K562 (cell line): Measurements from ENCODE around the gene FASTK. TPM values are rescaled to one million over a fixed set of nuclear protein-coding genes. Genes with fewer than 3 reads are reported as not detected.
A peak's percentile ranks its signal among the peaks of the same experiment; 100 is the strongest.

Experiments used
- ARID4B ChIP-seq: sonication (generic); formaldehyde crosslinking; IDR thresholded peaks from 2 replicates; pipeline ENCODE4 v1.8.0; 2022; ENCODE audit warnings: mild to moderate bottlenecking, missing genetic modification reagents
- BMI1 ChIP-seq: fragments of 150-350 bp; IDR thresholded peaks from 2 replicates; pipeline ENCODE4 v1.6.1; 2014; ENCODE audit warnings: low read length
- C11orf30 ChIP-seq: fragments of 450-650 bp; IDR thresholded peaks from 2 replicates; pipeline ENCODE4 v1.6.1; 2016; ENCODE audit warnings: low read depth, mild to moderate bottlenecking
- CAMTA2 ChIP-seq: fragments of 250-450 bp; sonication (Bioruptor Pico); conservative IDR thresholded peaks from 2 replicates; pipeline ENCODE4 v1.5.1; 2022
- HMG20A ChIP-seq: fragments of 450-650 bp; formaldehyde crosslinking; conservative IDR thresholded peaks from 2 replicates; pipeline ENCODE4 v1.4.0; 2020; ENCODE audit warnings: mild to moderate bottlenecking, mixed read lengths
- MECOM ChIP-seq: fragments of 250-450 bp; sonication (Bioruptor Pico); IDR thresholded peaks from 2 replicates; pipeline ENCODE4 v1.8.0; 2022; ENCODE audit warnings: inconsistent platforms
- NFE2L1 ChIP-seq: fragments of 450-650 bp; IDR thresholded peaks from 2 replicates; pipeline ENCODE4 v1.6.1; 2016; ENCODE audit warnings: missing genetic modification characterization, low read depth, mild to moderate bottlenecking, missing compliant biosample characterization, moderate library complexity, borderline replicate concordance
- PHF21A ChIP-seq: fragments of 450-650 bp; IDR thresholded peaks from 2 replicates; pipeline ENCODE4 v1.6.1; 2017; ENCODE audit warnings: low read depth, borderline replicate concordance
- RAD21 ChIP-seq, 2 experiments: fragments of 250-450 bp in 1 of 2; fragments of 450-650 bp in 1 of 2; sonication (Bioruptor Pico) in 1 of 2; formaldehyde crosslinking in 1 of 2; IDR thresholded peaks in 1 of 2; conservative IDR thresholded peaks in 1 of 2; 2 replicates each; pipeline versions ENCODE4 v1.4.0 to v1.8.0; 2020 to 2022; ENCODE audit warnings: mild to moderate bottlenecking in 2 of 2, moderate library complexity in 1 of 2
- RB1 ChIP-seq: fragments of 450-650 bp; IDR thresholded peaks from 2 replicates; pipeline ENCODE4 v1.6.1; 2017; ENCODE audit warnings: low read depth, mild to moderate bottlenecking
- RNF2 ChIP-seq: sonication (generic); IDR thresholded peaks from 2 replicates; pipeline ENCODE4 v1.6.1; 2016
- RUNX1 ChIP-seq: sonication (generic); IDR thresholded peaks from 2 replicates; pipeline ENCODE4 v1.6.1; 2016; ENCODE audit warnings: antibody characterized with exemption, low read depth
- SIN3A ChIP-seq, 2 experiments: fragments of 150-350 bp in 1 of 2; IDR thresholded peaks; 2 replicates each; pipeline ENCODE4 v1.6.1; 2011 to 2016; ENCODE audit warnings: borderline replicate concordance in 2 of 2, low read depth in 2 of 2, low read length in 2 of 2, mild to moderate bottlenecking in 2 of 2, moderate library complexity in 2 of 2; ENCODE audit not compliant: control insufficient read depth in 1 of 2
- SMAD1 ChIP-seq: fragments of 150-350 bp; IDR thresholded peaks from 2 replicates; pipeline ENCODE4 v1.6.1; 2014; ENCODE audit warnings: low read length, low read depth; ENCODE audit not compliant: partially characterized antibody
- THAP7 ChIP-seq: fragments of 250-450 bp; sonication (Bioruptor Pico); IDR thresholded peaks from 2 replicates; pipeline ENCODE4 v1.5.0; 2021
- THRA ChIP-seq: fragments of 450-650 bp; IDR thresholded peaks from 2 replicates; pipeline ENCODE4 v1.6.1; 2017; ENCODE audit warnings: mild to moderate bottlenecking, moderate library complexity
- ZC3H11A ChIP-seq: IDR thresholded peaks from 2 replicates; pipeline ENCODE4 v1.6.1; 2012; ENCODE audit warnings: low read depth, low read length, improper control_type of control experiment
- ZNF253 ChIP-seq: fragments of 250-450 bp; sonication (Bioruptor Pico); conservative IDR thresholded peaks from 2 replicates; pipeline ENCODE4 v1.6.1; 2021; ENCODE audit warnings: mild to moderate bottlenecking
- ZNF561 ChIP-seq: fragments of 450-650 bp; formaldehyde crosslinking; conservative IDR thresholded peaks from 2 replicates; pipeline ENCODE4 v1.4.0; 2020; ENCODE audit warnings: mild to moderate bottlenecking, moderate library complexity
- ZNF76 ChIP-seq: fragments of 250-450 bp; sonication (Bioruptor Pico); IDR thresholded peaks from 2 replicates; pipeline ENCODE4 v1.4.0; 2020; ENCODE audit warnings: mild to moderate bottlenecking, moderate library complexity, borderline replicate concordance
- polyA plus RNA-seq, 8 experiments: library from polyadenylated mRNA; depleted of rRNA in 4 of 8; stranded (reverse) in 5 of 8; unstranded in 3 of 8; fragments of >200 nt; fragmentation: Nextera tagmentation in 2 of 8; fragmentation: Illumina TruSeq in 1 of 8; extraction: Ambion mirVana in 2 of 8; extraction: Trizol in 1 of 8; gene quantifications; 2 replicates each; pipeline versions ENCODE4 v1.2.1 to v1.2.3, GENCODE V29; 2011 to 2014; ENCODE audit warnings: inconsistent platforms in 1 of 8, missing spikeins in 1 of 8
- total RNA-seq, 7 experiments: library from RNA; depleted of rRNA in 6 of 7; stranded (reverse); fragments of >200 nt in 6 of 7; fragmentation: Illumina TruSeq in 2 of 7; extraction: Trizol in 2 of 7; gene quantifications; 2 replicates each; pipeline versions ENCODE4 v1.2.1 to v1.2.3, GENCODE V29; 2011 to 2021; ENCODE audit warnings: low replicate concordance in 1 of 7
- TF ChIP-seq, protein P1 (sequence below), 2 experiments: IDR thresholded peaks; 2 replicates each; pipeline ENCODE4 v1.6.1; 2012; ENCODE audit warnings: improper control_type of control experiment in 2 of 2, low read depth in 2 of 2, low read length in 2 of 2, borderline replicate concordance in 1 of 2

The FASTK gene
- total and polyA plus RNA-seq, 9 of the 15 experiments (the other 6 are each of a cell fraction or from before 2014, with no cell fraction given), result 0.51 to 150 (median 48.2) TPM

GRCh38 chr7:151080067-151080521 is 515 bp downstream of the FASTK start (continued):
- TF ChIP-seq THAP7, result no peak
- TF ChIP-seq BMI1, result no peak
- no peak for TF ChIP-seq ZNF76 (CRISPR knock-in tag)
- TF ChIP-seq RNF2, result no peak
- TF ChIP-seq ZNF253 (CRISPR knock-in tag), result no peak
- peak in 1 of 2 experiments; percentile 2; a peak in 1 of 4 replicates for TF ChIP-seq RAD21 (CRISPR knock-in tag; conservative IDR thresholded peaks at IDR 0.05 in 1 of 2, IDR thresholded peaks at IDR 0.05 in 1 of 2)
- TF ChIP-seq CAMTA2, result no peak
- TF ChIP-seq RUNX1, result no peak
- peak; percentile 78; the same call in 1 of the 2 replicates for TF ChIP-seq ARID4B (CRISPR knock-in tag)
- TF ChIP-seq ZNF561, result no peak
- no peak for TF ChIP-seq MECOM (CRISPR knock-in tag)
- TF ChIP-seq PHF21A, result no peak
- no peak for TF ChIP-seq NFE2L1
- peak in 1 of 2 experiments; percentile 28; a peak in 2 of 4 replicates for TF ChIP-seq SIN3A (IDR thresholded peaks at IDR 0.05; ENCODE audit: borderline replicate concordance in 2 of 2, control insufficient read depth in 1 of 2, low read depth in 2 of 2, low read length in 2 of 2)
- TF ChIP-seq ZC3H11A, result no peak
- TF ChIP-seq THRA, result no peak
- TF ChIP-seq SMAD1, result no peak
- TF ChIP-seq C11orf30, result no peak
- no peak for TF ChIP-seq HMG20A (CRISPR knock-in tag)
- TF ChIP-seq, protein P1, sequence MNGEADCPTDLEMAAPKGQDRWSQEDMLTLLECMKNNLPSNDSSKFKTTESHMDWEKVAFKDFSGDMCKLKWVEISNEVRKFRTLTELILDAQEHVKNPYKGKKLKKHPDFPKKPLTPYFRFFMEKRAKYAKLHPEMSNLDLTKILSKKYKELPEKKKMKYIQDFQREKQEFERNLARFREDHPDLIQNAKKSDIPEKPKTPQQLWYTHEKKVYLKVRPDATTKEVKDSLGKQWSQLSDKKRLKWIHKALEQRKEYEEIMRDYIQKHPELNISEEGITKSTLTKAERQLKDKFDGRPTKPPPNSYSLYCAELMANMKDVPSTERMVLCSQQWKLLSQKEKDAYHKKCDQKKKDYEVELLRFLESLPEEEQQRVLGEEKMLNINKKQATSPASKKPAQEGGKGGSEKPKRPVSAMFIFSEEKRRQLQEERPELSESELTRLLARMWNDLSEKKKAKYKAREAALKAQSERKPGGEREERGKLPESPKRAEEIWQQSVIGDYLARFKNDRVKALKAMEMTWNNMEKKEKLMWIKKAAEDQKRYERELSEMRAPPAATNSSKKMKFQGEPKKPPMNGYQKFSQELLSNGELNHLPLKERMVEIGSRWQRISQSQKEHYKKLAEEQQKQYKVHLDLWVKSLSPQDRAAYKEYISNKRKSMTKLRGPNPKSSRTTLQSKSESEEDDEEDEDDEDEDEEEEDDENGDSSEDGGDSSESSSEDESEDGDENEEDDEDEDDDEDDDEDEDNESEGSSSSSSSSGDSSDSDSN (IDR thresholded peaks at IDR 0.05; ENCODE audit: borderline replicate concordance in 1 of 2, low read depth in 2 of 2, low read length in 2 of 2), result peak; percentile 35 to 70; a peak in 2 of 4 replicates
- no peak; the same call in 1 of the 2 replicates for TF ChIP-seq RB1
